LNCAP (cell line): ENCODE results near the gene BACH2.

Experiments used
- CTCF ChIP-seq: fragments of 450-650 bp; IDR thresholded peaks from 2 replicates; pipeline ENCODE4 v1.5.1; 2017; ENCODE audit warnings: mild to moderate bottlenecking

BACH2 gene

GRCh38 chr6:90190131-90190530 is 106.5 kb downstream of the BACH2 start:
- no peak for TF ChIP-seq CTCF

- TF ChIP-seq CTCF = no peak
These were observed 109.1 kb downstream of the BACH2 start for GRCh38 chr6:90187437-90188121.

GRCh38 chr6:90186637-90187371 is 109.8 kb downstream of the BACH2 start:
- TF ChIP-seq CTCF = no peak

- TF ChIP-seq CTCF = no peak
These were observed 110.6 kb downstream of the BACH2 start for GRCh38 chr6:90186026-90186425.

- TF ChIP-seq CTCF = no peak
These were observed 112.0 kb downstream of the BACH2 start for GRCh38 chr6:90184334-90185298.

- no peak for TF ChIP-seq CTCF
These were observed 112.9 kb downstream of the BACH2 start for GRCh38 chr6:90183587-90184333.

- no peak for TF ChIP-seq CTCF
These were observed 116.1 kb downstream of the BACH2 start for GRCh38 chr6:90180526-90180925.
